GM19452 (cell line): Measurements from ENCODE around the gene NEURL1B.
"Not testable (repeated sequence)": the region's sequence is repeated elsewhere in the genome, so short reads cannot be mapped to it uniquely, and the experiment has no call there.

ENCODE experiments used
- ATAC-seq: cut with Tn5 transposase; IDR thresholded peaks from one replicate; pipeline ENCODE4 v1.9.1; 2021; ENCODE audit not compliant: unreplicated experiment

The NEURL1B gene, protein sequence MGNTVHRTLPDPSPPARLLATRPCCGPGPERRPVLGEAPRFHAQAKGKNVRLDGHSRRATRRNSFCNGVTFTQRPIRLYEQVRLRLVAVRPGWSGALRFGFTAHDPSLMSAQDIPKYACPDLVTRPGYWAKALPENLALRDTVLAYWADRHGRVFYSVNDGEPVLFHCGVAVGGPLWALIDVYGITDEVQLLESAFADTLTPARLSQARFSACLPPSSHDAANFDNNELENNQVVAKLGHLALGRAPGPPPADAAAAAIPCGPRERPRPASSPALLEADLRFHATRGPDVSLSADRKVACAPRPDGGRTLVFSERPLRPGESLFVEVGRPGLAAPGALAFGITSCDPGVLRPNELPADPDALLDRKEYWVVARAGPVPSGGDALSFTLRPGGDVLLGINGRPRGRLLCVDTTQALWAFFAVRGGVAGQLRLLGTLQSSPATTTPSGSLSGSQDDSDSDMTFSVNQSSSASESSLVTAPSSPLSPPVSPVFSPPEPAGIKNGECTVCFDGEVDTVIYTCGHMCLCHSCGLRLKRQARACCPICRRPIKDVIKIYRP

DNA sequence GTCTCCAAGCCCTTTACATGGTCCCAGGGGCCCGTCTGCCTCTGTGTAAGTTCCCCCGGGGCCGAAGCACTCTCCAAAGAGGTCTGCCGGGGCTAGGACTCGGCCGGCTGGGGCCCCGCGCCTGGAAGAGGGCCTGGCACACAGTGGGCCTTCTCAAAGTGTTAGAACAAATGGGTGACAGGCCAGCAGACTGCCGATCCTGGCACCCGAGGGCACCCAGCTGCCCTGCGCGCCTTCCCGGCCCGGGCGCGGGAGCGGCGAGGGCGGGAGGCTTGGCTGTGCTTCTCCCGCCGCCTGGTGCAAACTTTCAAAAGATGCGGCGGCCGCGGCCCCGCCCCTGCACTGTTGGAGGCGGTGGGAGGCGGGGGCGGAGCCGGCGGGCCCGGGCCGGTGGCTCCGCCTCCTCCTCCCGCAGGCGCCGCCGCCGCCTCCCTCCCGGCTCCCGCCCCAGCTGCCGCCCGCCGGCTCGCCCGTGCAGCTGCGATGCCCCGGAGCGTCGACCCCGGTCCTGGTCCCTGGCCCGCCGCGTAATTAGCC is at the start of gene NEURL1B:
Gene NEURL1B, plus strand, starts transcription at position 442 of the 537 bp plus-strand sequence. CDS start 144 bp downstream, outside the sequence.
- ATAC-seq: no peak

GRCh38 chr5:172591636-172592035 is 49.4 kb upstream of the NEURL1B start:
- no peak for ATAC-seq

DNA sequence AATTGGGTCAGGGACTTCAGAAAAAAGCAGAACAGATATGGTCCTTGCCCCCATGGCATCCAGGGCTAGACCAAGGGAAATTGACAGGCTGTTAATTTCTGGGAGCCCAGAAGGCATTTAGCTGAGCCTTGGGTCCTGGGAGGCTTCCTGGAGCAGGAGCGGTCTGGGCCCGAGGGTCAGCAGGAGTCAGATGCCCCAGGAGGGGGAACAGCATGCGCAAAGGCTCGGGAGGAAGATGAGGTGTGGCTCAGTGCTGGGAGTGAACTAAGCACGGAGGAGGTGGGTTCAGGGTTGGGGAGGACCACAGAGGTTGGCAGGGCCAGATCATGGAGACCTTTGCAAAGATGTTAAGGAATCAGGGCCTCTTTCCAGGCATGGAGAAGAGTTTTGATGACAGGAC is 48.2 kb upstream of the NEURL1B start:
- ATAC-seq: no peak

DNA sequence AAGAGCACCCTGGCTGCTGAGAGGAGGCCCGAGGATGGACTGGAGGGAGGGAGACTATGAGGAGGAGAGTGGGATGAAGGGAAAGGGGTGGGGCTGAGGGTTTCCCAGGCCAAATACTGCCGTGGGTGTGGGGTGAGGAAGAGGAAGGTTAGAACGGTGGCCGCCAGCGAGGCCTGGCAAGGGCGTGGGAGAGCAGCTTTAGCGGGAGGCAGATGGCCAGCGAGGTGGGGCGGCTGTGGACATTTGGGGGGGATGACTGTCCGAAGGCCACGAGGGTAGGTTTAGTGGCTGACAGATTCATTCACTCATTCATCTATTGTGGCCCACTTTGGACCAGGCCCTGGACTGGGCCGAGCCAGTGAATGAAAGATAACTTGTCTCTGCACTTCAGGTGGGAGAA is 47.8 kb upstream of the NEURL1B start:
- no peak for ATAC-seq

DNA sequence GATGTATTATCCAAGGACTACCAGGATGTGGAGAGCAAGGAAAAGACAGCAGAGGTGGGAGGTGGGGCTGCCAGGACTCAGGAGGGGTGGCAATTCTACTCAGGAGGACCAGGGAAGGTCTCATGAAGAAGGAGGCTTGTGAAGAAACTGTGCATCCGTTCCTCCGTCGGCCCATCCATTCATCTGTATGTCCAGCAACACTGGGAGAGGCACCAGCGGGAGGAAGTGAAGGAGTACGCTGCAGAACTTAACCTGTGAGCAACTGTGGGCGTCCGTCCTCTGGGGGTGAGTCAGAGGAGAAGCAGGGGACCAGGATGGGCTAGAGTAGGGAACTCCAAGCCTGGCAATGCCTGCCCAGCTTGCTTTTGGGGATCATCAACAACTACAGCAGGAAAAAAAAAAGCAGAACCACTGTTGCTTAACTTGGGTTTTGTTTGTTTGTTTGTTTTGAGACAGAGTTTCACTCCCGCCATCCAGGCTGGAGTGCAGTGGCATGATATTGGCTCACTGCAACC is 47.3 kb upstream of the NEURL1B start:
- no peak for ATAC-seq

DNA sequence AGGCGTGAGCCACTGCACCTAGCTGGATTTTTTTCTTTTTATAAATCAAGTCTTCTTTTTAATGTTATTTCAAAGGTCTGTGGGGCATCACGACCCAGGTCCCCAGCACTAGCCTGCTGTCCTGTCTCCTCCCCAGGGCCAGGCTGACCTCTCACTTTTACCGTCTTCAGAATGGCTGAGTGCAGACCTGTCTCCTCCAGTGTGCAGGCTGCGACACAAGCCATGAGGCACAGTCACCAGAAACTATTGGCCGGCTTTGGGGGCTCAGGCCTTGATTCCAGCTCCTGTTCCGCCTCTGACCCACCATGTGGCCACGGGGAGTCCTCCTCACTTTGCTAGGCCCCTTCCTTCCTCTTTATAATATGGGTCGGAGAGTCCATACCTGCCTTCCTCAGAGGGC is 46.6 kb upstream of the NEURL1B start:
- ATAC-seq: no peak

DNA sequence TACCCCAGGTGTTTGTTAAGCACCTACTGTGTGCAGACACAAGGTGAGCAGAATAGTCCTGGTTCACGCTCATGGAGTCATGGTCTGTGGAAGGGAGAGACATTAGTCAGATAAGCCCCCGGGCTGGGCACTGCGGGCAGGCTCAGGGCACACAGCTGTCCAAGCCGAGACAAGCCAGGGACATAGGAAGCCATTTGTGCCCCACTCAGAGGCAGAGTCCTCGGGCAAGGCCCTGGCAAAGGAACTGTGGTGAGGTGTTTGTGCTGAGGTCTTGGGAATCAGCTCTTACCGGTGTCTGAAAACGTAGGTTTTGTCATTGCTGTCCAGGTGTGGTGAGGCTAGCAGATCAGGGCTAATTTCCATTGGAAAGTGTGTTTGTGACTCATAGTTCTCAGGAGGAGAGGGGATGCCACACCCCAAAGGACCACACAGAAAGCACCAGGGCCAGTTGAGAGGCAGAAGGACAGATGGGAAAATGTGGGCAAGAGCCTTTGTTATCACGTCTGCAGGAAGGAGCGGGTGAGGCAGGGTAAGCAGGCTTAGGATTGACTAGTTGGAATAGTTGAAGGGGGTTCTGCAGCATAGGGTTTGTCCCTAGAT is 46.1 kb upstream of the NEURL1B start:
- ATAC-seq: no peak

DNA sequence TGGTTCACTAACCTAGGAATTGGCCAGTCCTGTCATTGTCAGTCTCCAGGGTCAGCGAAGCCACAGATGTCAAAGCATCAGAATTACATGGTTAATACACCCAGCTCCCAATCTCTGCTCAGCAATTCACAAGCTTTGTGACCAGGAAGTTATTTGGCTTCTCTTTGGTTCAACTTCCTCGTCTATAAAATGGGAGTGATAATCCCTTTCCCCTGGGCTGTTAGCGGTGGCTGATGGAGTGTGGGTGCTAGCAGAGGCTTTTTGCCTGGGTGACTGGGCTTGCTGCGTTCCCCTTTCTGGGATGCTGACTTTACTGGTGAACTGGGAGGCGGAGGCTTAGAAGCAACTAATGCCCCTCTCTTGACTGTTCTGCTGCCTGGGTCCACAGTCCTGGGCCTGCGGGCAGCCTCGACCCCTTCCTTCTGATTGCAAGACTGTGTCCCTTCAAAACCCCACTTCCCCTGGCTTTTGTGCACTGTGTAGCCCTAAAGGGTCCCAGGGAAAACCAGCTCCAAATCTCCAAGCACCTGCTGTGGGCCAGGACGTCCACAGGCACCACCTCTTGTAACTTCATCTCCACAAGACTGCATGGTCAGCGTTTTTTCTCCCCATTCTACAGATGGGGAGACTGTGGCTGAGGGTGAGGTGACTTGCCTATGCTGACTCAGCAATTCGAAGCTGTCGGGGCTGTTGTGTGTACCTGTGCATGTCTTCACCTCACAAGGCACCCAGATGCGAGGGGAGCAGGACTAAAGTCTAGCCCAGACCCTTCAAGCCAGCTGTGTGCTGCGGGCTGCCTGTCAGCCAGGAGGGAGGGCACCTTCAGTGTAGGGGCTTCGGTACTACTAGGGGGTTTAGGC is 45.2 kb upstream of the NEURL1B start:
- ATAC-seq: no peak

DNA sequence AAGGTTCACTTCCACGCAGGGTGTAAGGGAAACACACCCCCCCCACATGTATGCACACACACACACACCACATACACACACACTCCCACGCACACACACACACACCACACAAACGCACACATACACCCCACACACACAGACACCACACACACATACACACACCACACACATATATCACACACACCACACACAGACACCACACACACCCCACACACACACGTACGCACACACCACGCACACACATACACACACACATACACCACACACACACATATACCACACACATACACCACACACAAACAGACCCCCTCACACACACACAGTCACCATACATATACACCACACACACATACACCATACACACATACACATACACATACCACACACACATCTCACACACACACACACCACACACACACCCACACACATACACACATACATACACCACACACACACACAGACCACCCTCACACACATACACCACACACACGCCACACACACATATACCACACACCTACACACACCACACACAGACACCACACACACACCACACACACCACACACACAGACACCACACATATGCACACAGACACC is 44.3 kb upstream of the NEURL1B start:
- ATAC-seq: no peak

GRCh38 chr5:172597755-172598155 is 43.3 kb upstream of the NEURL1B start:
- no peak for ATAC-seq

- no peak for ATAC-seq
These were observed 42.5 kb upstream of the NEURL1B start for GRCh38 chr5:172598251-172599203.

DNA sequence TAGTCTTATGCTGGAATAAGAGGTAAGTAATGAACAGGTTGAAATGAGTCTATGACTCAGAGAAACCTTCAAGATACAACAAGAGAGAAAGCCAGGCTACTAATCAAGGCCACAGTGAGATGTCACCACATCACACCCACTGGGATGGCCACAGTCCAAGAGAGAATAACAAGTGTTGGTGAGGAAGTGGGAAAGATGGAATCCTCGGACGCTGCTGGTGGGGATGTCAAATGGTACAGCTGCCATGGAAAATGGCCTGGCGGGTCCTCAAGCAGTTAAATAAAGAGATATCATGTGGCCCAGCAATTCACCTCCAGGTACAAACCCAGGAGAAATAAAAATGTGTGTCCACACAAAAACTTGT is 41.9 kb upstream of the NEURL1B start:
- ATAC-seq: no peak

DNA sequence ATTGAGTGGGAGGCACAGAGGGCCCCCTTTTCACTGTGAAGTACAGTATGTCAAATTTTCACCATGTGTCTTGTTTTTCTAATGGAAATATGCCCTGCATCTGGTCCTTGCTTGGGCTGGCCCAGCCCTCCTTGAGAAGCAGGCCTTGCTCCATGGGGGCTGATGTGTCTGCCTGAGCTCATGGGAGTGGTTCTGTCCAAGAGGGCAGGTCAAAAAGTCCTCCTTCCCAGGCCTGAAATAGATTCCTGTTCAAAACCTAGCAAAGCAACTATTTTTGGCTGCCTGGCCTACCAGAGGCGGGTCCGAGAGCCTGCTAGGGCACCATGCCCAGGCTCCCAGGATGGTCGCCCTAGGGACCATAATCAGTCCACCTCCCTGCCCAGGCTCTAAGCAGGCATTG is 40.5 kb upstream of the NEURL1B start:
- ATAC-seq: no peak

- not testable (repeated sequence) for ATAC-seq
These were observed 39.5 kb upstream of the NEURL1B start for GRCh38 chr5:172601576-172601975.

DNA sequence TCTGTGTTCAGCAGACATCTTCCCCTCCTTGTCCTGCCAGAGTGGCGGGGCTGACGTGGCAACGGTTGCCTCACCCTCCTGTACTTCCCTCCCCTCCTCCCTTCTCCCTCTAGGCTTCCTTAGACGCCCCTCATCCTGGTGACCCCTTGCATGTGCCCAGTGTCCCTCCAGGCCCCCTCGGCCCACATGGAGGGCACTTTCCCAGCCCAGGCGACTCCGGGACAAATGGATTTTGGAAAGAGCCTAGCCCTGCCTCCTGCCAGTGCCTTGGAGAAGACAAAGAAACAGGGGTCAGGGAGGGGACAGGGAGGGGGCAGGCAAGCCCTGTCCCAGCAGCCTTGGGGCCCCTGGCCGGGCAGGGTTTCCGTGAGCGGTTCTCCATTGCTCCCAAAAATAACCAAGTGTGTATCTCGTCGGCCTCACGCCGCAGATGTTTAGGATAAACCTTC is 38.3 kb upstream of the NEURL1B start:
- ATAC-seq: no peak

DNA sequence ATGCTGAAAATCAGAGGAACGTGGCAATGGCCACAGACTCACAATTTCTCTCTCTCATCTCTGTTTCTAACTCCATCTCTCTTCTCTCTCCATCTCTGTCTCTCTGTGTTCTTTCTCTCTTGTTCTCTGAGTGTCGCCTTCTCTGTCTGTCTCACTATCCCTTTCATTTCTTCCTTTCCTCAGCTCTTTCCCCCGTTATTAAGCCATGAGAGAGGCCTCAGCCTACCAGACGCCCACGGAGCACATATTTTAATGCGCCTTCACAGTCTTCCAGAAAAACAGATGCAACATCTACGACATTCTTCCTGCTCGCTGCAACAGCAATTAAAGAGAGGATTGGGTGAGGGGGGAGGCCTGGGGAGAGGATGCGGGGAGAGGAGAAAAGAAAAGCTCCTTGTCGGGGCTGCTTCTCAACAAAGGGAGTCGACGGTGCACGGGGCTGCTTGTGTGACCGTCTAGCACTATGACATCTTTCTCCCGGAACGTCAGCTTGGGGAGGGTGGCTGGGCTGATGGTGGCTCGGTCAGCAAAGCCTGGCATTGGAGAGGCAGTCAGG is 37.7 kb upstream of the NEURL1B start:
- no peak for ATAC-seq

DNA sequence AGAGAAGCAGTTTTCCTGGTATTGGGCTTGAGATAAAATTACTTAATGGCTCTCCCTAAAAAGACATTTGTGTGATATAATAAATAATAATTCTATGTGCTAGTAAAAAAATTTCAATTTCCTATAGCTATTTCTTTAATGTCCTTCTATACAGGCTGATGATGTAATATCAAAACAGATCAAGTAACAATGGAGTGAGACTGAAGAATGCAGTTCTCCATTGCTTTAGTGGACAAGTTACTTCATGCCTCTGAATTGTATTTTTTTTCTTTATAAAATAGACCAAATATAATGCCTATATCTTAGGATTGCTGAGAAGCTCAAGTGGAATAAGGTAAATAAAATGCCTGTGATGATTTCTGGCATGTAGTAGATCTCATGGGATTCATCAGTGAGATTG is 35.6 kb upstream of the NEURL1B start:
- no peak for ATAC-seq

DNA sequence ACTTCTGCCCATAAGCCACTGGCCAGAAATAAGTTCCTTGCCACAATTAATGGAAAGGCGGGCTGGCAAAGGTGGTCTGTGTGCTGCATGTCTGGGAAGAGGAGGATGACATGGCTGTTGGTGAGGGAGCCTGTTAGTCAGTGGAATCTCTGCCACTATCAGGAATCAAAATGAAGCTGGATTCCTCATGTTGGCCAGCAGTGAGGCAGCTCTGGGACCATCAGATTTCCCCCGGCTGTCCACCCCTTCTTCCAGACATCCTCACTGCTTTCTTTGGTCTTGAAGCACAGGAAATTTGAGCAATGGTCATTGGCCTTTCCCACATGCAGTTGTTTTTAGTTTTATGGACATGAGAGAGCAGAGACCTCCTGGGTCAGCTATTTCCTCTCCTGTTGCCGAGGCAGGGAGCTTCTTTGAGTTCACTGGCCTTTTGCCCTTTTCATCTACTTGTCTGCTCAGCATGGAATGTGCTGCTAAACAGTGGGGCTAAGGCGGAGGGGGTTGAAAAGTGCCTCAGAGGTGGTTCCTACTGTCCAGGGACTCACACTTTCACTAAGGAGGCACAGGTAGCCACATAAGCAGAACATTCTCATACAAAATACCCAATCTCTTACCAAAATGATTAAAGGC is 34.8 kb upstream of the NEURL1B start:
- no peak for ATAC-seq
